ENCODE measurements around the gene EFCAB12. TPM values are rescaled to one million over a fixed set of nuclear protein-coding genes. Genes with fewer than 3 reads are reported as not detected.

The EFCAB12 gene
- total RNA-seq: 0.20 and 0.44 TPM in 2 replicates
- polyA plus RNA-seq: 0.19 and 1.5 TPM in 2 replicates

DNA sequence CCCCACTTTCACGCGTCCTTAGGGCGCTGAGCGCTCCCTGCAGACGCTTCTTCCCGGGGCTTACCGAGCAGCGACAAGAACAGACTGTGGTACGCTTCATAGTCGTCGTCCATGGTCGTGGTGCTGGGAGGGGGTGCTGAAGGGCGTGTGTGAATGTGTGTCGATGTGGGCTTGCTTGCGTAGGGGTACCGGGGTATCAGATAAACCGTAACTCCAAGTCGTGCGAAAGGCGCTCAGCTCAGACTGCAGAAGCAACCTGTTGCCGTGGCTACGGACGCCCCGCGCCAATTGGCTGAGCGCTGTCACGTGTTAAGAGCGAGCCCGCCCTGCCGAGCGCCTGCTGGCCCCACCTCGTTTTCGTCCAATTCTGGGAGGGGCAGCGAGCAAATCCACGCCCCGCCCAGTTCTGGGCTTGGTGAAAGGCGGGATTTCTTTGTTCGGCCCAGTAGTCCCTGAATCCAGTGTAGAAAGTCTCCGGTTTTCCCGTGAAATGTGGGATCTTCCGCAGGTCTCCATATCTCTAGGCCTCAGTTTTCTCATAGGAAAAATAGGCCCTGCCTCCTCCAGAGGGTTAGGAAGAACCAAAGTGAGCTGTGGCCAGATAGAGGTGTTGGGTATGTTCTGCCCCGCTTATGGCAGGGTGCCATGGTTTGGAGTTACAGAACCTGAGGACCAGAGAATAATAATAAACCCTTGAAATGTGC lies at the start of gene EFCAB12:
EFCAB12 (minus strand) TSS at position 261 of the 704 bp plus-strand sequence; CDS start at position 113, 148 bp downstream.
- H3K9me3 ChIP-seq (ENCODE audit: low read depth): no peaks in the 10 kb centered on the region
- DNase-seq (ENCODE audit: low spot score): peak; percentile 96
- 3% methylated on average over 42 of the region's 42 CpGs for WGBS (ENCODE audit: low lambda C conversion rate, missing lambda C conversion rate)
- peak within 1 kb of the TSS; percentile 95 for H3K4me2 ChIP-seq
- no peaks in the 10 kb centered on the region for H3K79me2 ChIP-seq
- H3K27ac ChIP-seq: peak within 1 kb of the TSS; percentile 47
- TF ChIP-seq EZH2phosphoT487 (IDR thresholded peaks at IDR 0.05; ENCODE audit: low read depth, severe bottlenecking, unreplicated experiment) (no peak), EZH2 (IDR thresholded peaks at IDR 0.05; ENCODE audit: borderline replicate concordance) (no peak)
- TF ChIP-seq, protein P1, sequence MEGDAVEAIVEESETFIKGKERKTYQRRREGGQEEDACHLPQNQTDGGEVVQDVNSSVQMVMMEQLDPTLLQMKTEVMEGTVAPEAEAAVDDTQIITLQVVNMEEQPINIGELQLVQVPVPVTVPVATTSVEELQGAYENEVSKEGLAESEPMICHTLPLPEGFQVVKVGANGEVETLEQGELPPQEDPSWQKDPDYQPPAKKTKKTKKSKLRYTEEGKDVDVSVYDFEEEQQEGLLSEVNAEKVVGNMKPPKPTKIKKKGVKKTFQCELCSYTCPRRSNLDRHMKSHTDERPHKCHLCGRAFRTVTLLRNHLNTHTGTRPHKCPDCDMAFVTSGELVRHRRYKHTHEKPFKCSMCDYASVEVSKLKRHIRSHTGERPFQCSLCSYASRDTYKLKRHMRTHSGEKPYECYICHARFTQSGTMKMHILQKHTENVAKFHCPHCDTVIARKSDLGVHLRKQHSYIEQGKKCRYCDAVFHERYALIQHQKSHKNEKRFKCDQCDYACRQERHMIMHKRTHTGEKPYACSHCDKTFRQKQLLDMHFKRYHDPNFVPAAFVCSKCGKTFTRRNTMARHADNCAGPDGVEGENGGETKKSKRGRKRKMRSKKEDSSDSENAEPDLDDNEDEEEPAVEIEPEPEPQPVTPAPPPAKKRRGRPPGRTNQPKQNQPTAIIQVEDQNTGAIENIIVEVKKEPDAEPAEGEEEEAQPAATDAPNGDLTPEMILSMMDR (IDR thresholded peaks at IDR 0.05; ENCODE audit: poor library complexity): no peak
- H3K27me3 ChIP-seq: no peaks in the 10 kb centered on the region
- H3K4me3 ChIP-seq: peak within 1 kb of the TSS; percentile 43
- peak within 1 kb of the TSS; percentile 42 for H2AFZ ChIP-seq
- H3K9me2 ChIP-seq (replicated peaks; ENCODE audit: insufficient read depth): no peaks in the 10 kb centered on the region
- no peaks in the 10 kb centered on the region for H4K20me1 ChIP-seq (ENCODE audit: insufficient read depth, poor library complexity, severe bottlenecking)
- no peaks in the 10 kb centered on the region for H3K4me1 ChIP-seq (ENCODE audit: insufficient read depth)
- H3K36me3 ChIP-seq (replicated peaks; ENCODE audit: insufficient read depth, low read depth): no peaks in the 10 kb centered on the region

- H2AFZ ChIP-seq: no peak overlapping the region
- no peak overlapping the region for H3K4me2 ChIP-seq
- H4K20me1 ChIP-seq (ENCODE audit: insufficient read depth, poor library complexity, severe bottlenecking): no peaks in the 10 kb centered on the region
- no peak for DNase-seq (ENCODE audit: low spot score)
- H3K9me2 ChIP-seq (replicated peaks; ENCODE audit: insufficient read depth): no peaks in the 10 kb centered on the region
- peaks cover 3% of the 10 kb centered on the region for H3K4me1 ChIP-seq (ENCODE audit: insufficient read depth)
- H3K4me3 ChIP-seq: no peak overlapping the region
- no peaks in the 10 kb centered on the region for H3K27me3 ChIP-seq
- no peaks in the 10 kb centered on the region for H3K36me3 ChIP-seq (replicated peaks; ENCODE audit: insufficient read depth, low read depth)
- H3K9me3 ChIP-seq (ENCODE audit: low read depth): no peaks in the 10 kb centered on the region
- no peaks in the 10 kb centered on the region for H3K79me2 ChIP-seq
- H3K27ac ChIP-seq: no peak overlapping the region
- TF ChIP-seq EZH2phosphoT487 (IDR thresholded peaks at IDR 0.05; ENCODE audit: low read depth, severe bottlenecking, unreplicated experiment) (no peak), EZH2 (IDR thresholded peaks at IDR 0.05; ENCODE audit: borderline replicate concordance) (no peak)
- TF ChIP-seq, protein P1 (IDR thresholded peaks at IDR 0.05; ENCODE audit: poor library complexity): no peak
- 98% methylated on average over 6 of the region's 6 CpGs for WGBS (ENCODE audit: low lambda C conversion rate, missing lambda C conversion rate)
These were observed 48.1 kb upstream of the EFCAB12 start for GRCh38 chr3:129476586-129476985.

GRCh38 chr3:129475863-129476262 lies 47.4 kb upstream of the EFCAB12 start:
- Histone ChIP-seq H3K4me2 (no peak overlapping the region), H3K9me2 (replicated peaks; ENCODE audit: insufficient read depth) (no peaks in the 10 kb centered on the region), H3K9me3 (ENCODE audit: low read depth) (no peaks in the 10 kb centered on the region), H3K27me3 (no peaks in the 10 kb centered on the region), H3K79me2 (no peaks in the 10 kb centered on the region), H3K27ac (no peak overlapping the region), H4K20me1 (ENCODE audit: insufficient read depth, poor library complexity, severe bottlenecking) (no peaks in the 10 kb centered on the region), H3K4me1 (ENCODE audit: insufficient read depth) (peaks cover under 1% of the 10 kb centered on the region), H3K4me3 (no peak overlapping the region), H2AFZ (no peak overlapping the region), H3K36me3 (replicated peaks; ENCODE audit: insufficient read depth, low read depth) (no peaks in the 10 kb centered on the region)
- TF ChIP-seq, protein P1 (IDR thresholded peaks at IDR 0.05; ENCODE audit: poor library complexity): no peak
- TF ChIP-seq EZH2 (IDR thresholded peaks at IDR 0.05; ENCODE audit: borderline replicate concordance) (no peak), EZH2phosphoT487 (IDR thresholded peaks at IDR 0.05; ENCODE audit: low read depth, severe bottlenecking, unreplicated experiment) (no peak)
- WGBS (ENCODE audit: low lambda C conversion rate, missing lambda C conversion rate): 100% methylated on average over 3 of the region's 3 CpGs
- DNase-seq (ENCODE audit: low spot score): no peak
